CD8-positive, alpha-beta memory T cell (primary cell): ENCODE results near the gene TRIM59. TPM values are rescaled to one million over a fixed set of nuclear protein-coding genes. Genes with fewer than 3 reads are reported as not detected.

ENCODE experiments used
- CTCF ChIA-PET: fragments of 350-600 bp; sonication (Branson Sonifier 250); formaldehyde crosslinking; loops from one replicate; lab custom pipeline; 2021; ENCODE audit warnings: antibody characterized with exemption; lab: Charles Lee
- POLR2A ChIA-PET: fragments of 350-600 bp; sonication (Branson Sonifier 250); formaldehyde crosslinking; loops from one replicate; lab custom pipeline; 2021; ENCODE audit warnings: antibody characterized with exemption; lab: Charles Lee
- DNase-seq, 5 donors: peaks; one replicate each; pipeline versions ENCODE4 v3.0.0 to v3.0.0-alpha.2; 2020 to 2022; ENCODE audit warnings: mixed read lengths in 1 of 5
- H3K27ac ChIP-seq: one replicate; pipeline ENCODE4 v1.7.0; 2013; ENCODE audit warnings: low read depth, mild to moderate bottlenecking, low read length, moderate library complexity
- H3K27me3 ChIP-seq: 2 replicates; pipeline ENCODE4 v1.7.0; 2013; ENCODE audit warnings: low read length, mild to moderate bottlenecking; ENCODE audit not compliant: insufficient read depth, poor library complexity, severe bottlenecking
- H3K36me3 ChIP-seq: 2 replicates; pipeline ENCODE4 v1.7.0; 2013; ENCODE audit warnings: mild to moderate bottlenecking, low read length, moderate library complexity; ENCODE audit not compliant: insufficient read depth
- H3K4me1 ChIP-seq: 2 replicates; pipeline ENCODE4 v1.7.0; 2013; ENCODE audit warnings: mild to moderate bottlenecking, low read length, moderate library complexity; ENCODE audit not compliant: insufficient read depth
- H3K4me3 ChIP-seq: 2 replicates; pipeline ENCODE4 v1.7.0; 2013; ENCODE audit warnings: mild to moderate bottlenecking, low read length
- H3K9me3 ChIP-seq: 2 replicates; pipeline ENCODE4 v1.7.0; 2013; ENCODE audit warnings: mild to moderate bottlenecking, low read length
- H3K27ac Mint-ChIP-seq, 8 donors: one replicate each; pipeline ENCODE4 v1.8.0; 2020 to 2021; ENCODE audit warnings: mixed read lengths in 8 of 8, mild to moderate bottlenecking in 6 of 8, inconsistent platforms in 3 of 8, moderate library complexity in 3 of 8
- H3K27me3 Mint-ChIP-seq, 2 donors: one replicate each; pipeline ENCODE4 v1.8.0; 2020 to 2021; ENCODE audit warnings: mixed read lengths in 2 of 2, mild to moderate bottlenecking in 1 of 2, moderate library complexity in 1 of 2
- H3K36me3 Mint-ChIP-seq, 3 donors: one replicate each; pipeline ENCODE4 v1.8.0; 2020 to 2021; ENCODE audit warnings: mixed read lengths in 3 of 3, inconsistent platforms in 1 of 3, mild to moderate bottlenecking in 1 of 3
- H3K4me1 Mint-ChIP-seq, 3 donors: one replicate each; pipeline ENCODE4 v1.8.0; 2020 to 2021; ENCODE audit warnings: mixed read lengths in 3 of 3, inconsistent platforms in 1 of 3, mild to moderate bottlenecking in 1 of 3
- H3K4me3 Mint-ChIP-seq, 7 donors: one replicate each; pipeline ENCODE4 v1.8.0; 2020 to 2021; ENCODE audit warnings: mixed read lengths in 7 of 7, mild to moderate bottlenecking in 6 of 7, moderate library complexity in 4 of 7, inconsistent platforms in 2 of 7
- H3K9me3 Mint-ChIP-seq, 5 donors: one replicate each; pipeline ENCODE4 v1.8.0; 2020 to 2022; ENCODE audit warnings: mixed read lengths in 5 of 5, mild to moderate bottlenecking in 3 of 5, moderate library complexity in 2 of 5, inconsistent platforms in 1 of 5
- polyA plus RNA-seq: library from polyadenylated mRNA; unstranded; fragments of 300-500 nt; fragmentation: Illumina TruSeq; gene quantifications from one replicate; pipeline ENCODE4 v1.2.3, GENCODE V29; 2021
- total RNA-seq, 2 experiments: library from RNA; stranded (reverse); gene quantifications; one replicate each; pipeline ENCODE4 v1.2.3, GENCODE V29; 2021

TRIM59 gene
- total and polyA plus RNA-seq, 3 experiments from 2014 or later = 25.1 to 31.4 (median 30.7) TPM

- DNase-seq = no peak
- POLR2A ChIA-PET = no interaction called here
- H3K9me3 ChIP-seq = no peaks in the 10 kb centered on the region
- peaks cover 0 to 3% of the 10 kb centered on the region in 2 donors for H3K27me3 Mint-ChIP-seq
- H3K4me1 Mint-ChIP-seq = peaks cover 20 to 35% (median 34%) of the 10 kb centered on the region in 3 donors
- CTCF ChIA-PET = interaction anchor here (1.6 kb wide), 1 partner anchor 54 kb away, joined by 4 read pairs; the partner anchor contains the start of gene TRIM59
- H3K4me3 ChIP-seq = no peak overlapping the region
- H3K27ac ChIP-seq = no peak overlapping the region
- H3K27ac Mint-ChIP-seq = peak overlapping the region in 1 of 8 donors; percentile 56
- peaks cover 7% of the 10 kb centered on the region for H3K4me1 ChIP-seq
- no peaks in the 10 kb centered on the region for H3K27me3 ChIP-seq
- peaks cover 0 to 3% (median 0%) of the 10 kb centered on the region in 5 donors for H3K9me3 Mint-ChIP-seq
- no peaks in the 10 kb centered on the region for H3K36me3 ChIP-seq
- H3K4me3 Mint-ChIP-seq = peak overlapping the region in 1 of 7 donors; percentile 32
- peaks cover 0 to 22% (median 0%) of the 10 kb centered on the region in 3 donors for H3K36me3 Mint-ChIP-seq
These were observed 54.3 kb downstream of the TRIM59 start for GRCh38 chr3:160395297-160395696.

GRCh38 chr3:160394009-160394392, 55.6 kb downstream of the TRIM59 start:
- H3K27ac ChIP-seq = peak overlapping the region; percentile 38
- H3K4me1 ChIP-seq = peaks cover 7% of the 10 kb centered on the region
- Mint-ChIP-seq H3K27ac (no peak overlapping the region), H3K36me3 (peaks cover 0 to 10% (median 0%) of the 10 kb centered on the region in 3 donors), H3K4me1 (peaks cover 18 to 31% (median 28%) of the 10 kb centered on the region in 3 donors), H3K4me3 (no peak overlapping the region), H3K9me3 (no peaks in the 10 kb centered on the region), H3K27me3 (no peaks in the 10 kb centered on the region)
- H3K4me3 ChIP-seq = no peak overlapping the region
- no peaks in the 10 kb centered on the region for H3K9me3 ChIP-seq
- H3K27me3 ChIP-seq = no peaks in the 10 kb centered on the region
- CTCF ChIA-PET = no interaction called here
- DNase-seq = no peak
- H3K36me3 ChIP-seq = no peaks in the 10 kb centered on the region
- POLR2A ChIA-PET = no interaction called here

GRCh38 chr3:160393346-160394008, 56.1 kb downstream of the TRIM59 start:
- peak overlapping the region in 1 of 7 donors; percentile 24 for H3K4me3 Mint-ChIP-seq
- no peaks in the 10 kb centered on the region for H3K36me3 ChIP-seq
- peak overlapping the region; percentile 38 for H3K27ac ChIP-seq
- peaks cover 6% of the 10 kb centered on the region for H3K4me1 ChIP-seq
- H3K27ac Mint-ChIP-seq = no peak overlapping the region
- H3K9me3 Mint-ChIP-seq = no peaks in the 10 kb centered on the region
- peaks cover 0 to 6% (median 0%) of the 10 kb centered on the region in 3 donors for H3K36me3 Mint-ChIP-seq
- peaks cover 14 to 27% (median 23%) of the 10 kb centered on the region in 3 donors for H3K4me1 Mint-ChIP-seq
- CTCF ChIA-PET = interaction anchor here (0.6 kb wide), 1 partner anchor 355 kb away, joined by 3 read pairs; no protein-coding TSS in a partner anchor
- no peak overlapping the region for H3K4me3 ChIP-seq
- POLR2A ChIA-PET = no interaction called here
- H3K9me3 ChIP-seq = no peaks in the 10 kb centered on the region
- DNase-seq = no peak
- no peaks in the 10 kb centered on the region for H3K27me3 Mint-ChIP-seq
- H3K27me3 ChIP-seq = no peaks in the 10 kb centered on the region

- no peaks in the 10 kb centered on the region for H3K27me3 ChIP-seq
- H3K4me3 ChIP-seq = no peak overlapping the region
- no peaks in the 10 kb centered on the region for H3K36me3 ChIP-seq
- H3K9me3 Mint-ChIP-seq = no peaks in the 10 kb centered on the region
- H3K36me3 Mint-ChIP-seq = peaks cover 0 to 4% (median 3%) of the 10 kb centered on the region in 3 donors
- POLR2A ChIA-PET = no interaction called here
- DNase-seq = no peak
- no peaks in the 10 kb centered on the region for H3K4me1 ChIP-seq
- no peaks in the 10 kb centered on the region for H3K27me3 Mint-ChIP-seq
- H3K4me3 Mint-ChIP-seq = no peak overlapping the region
- H3K27ac ChIP-seq = no peak overlapping the region
- no peaks in the 10 kb centered on the region for H3K9me3 ChIP-seq
- H3K4me1 Mint-ChIP-seq = peaks cover 10 to 21% (median 16%) of the 10 kb centered on the region in 3 donors
- no peak overlapping the region for H3K27ac Mint-ChIP-seq
- CTCF ChIA-PET = interaction anchor here (0.6 kb wide), 1 partner anchor 355 kb away, joined by 3 read pairs; no protein-coding TSS in a partner anchor
These were observed 56.8 kb downstream of the TRIM59 start for GRCh38 chr3:160392798-160393197.

GRCh38 chr3:160390565-160391138, 58.9 kb downstream of the TRIM59 start:
- POLR2A ChIA-PET = no interaction called here
- no peak overlapping the region for H3K4me3 Mint-ChIP-seq

More at GRCh38 chr3:160390565-160391138, 58.9 kb downstream of the TRIM59 start:
- Mint-ChIP-seq H3K4me1 (peaks cover 8 to 27% (median 9%) of the 10 kb centered on the region in 3 donors), H3K27me3 (no peaks in the 10 kb centered on the region), H3K9me3 (no peaks in the 10 kb centered on the region), H3K27ac (no peak overlapping the region), H3K36me3 (peaks cover 0 to 8% (median 4%) of the 10 kb centered on the region in 3 donors)
- Histone ChIP-seq H3K4me1 (no peaks in the 10 kb centered on the region), H3K36me3 (no peaks in the 10 kb centered on the region), H3K27me3 (no peaks in the 10 kb centered on the region), H3K27ac (no peak overlapping the region), H3K4me3 (no peak overlapping the region), H3K9me3 (no peaks in the 10 kb centered on the region)
- DNase-seq = no peak
- CTCF ChIA-PET = no interaction called here

Other genes starting within 250 kb of the TRIM59 start
- not detected for gene C3orf80, start 224.4 kb downstream of the TRIM59 start, total RNA-seq
- not detected for gene C3orf80, start 224.4 kb downstream of the TRIM59 start, polyA plus RNA-seq
- 10 to 100 TPM in 1 of 2 experiments, 1 to 10 TPM in 1; 9.4 to 12.9 TPM for gene IFT80, start 50.6 kb downstream of the TRIM59 start, total RNA-seq
- gene IFT80, start 50.6 kb downstream of the TRIM59 start, polyA plus RNA-seq = 3.0 TPM
- 100 to 1,000 TPM; 120 to 123 TPM for gene SMC4, start 50.1 kb downstream of the TRIM59 start, total RNA-seq
- 45.0 TPM for gene SMC4, start 50.1 kb downstream of the TRIM59 start, polyA plus RNA-seq
- 10 to 100 TPM; 72.7 to 86.5 TPM for gene KPNA4, start 115.8 kb upstream of the TRIM59 start, total RNA-seq
- gene KPNA4, start 115.8 kb upstream of the TRIM59 start, polyA plus RNA-seq = 10.3 TPM
- gene ARL14, start 227.4 kb upstream of the TRIM59 start, total RNA-seq = not detected
- gene ARL14, start 227.4 kb upstream of the TRIM59 start, polyA plus RNA-seq = not detected